GM18909 (cell line): ENCODE measurements around the gene KCNC1.

ENCODE experiments used
- ATAC-seq: cut with Tn5 transposase; IDR thresholded peaks from one replicate; pipeline ENCODE4 v1.9.1; 2021; ENCODE audit warnings: mild to moderate bottlenecking; ENCODE audit not compliant: unreplicated experiment, poor library complexity

KCNC1 gene

DNA sequence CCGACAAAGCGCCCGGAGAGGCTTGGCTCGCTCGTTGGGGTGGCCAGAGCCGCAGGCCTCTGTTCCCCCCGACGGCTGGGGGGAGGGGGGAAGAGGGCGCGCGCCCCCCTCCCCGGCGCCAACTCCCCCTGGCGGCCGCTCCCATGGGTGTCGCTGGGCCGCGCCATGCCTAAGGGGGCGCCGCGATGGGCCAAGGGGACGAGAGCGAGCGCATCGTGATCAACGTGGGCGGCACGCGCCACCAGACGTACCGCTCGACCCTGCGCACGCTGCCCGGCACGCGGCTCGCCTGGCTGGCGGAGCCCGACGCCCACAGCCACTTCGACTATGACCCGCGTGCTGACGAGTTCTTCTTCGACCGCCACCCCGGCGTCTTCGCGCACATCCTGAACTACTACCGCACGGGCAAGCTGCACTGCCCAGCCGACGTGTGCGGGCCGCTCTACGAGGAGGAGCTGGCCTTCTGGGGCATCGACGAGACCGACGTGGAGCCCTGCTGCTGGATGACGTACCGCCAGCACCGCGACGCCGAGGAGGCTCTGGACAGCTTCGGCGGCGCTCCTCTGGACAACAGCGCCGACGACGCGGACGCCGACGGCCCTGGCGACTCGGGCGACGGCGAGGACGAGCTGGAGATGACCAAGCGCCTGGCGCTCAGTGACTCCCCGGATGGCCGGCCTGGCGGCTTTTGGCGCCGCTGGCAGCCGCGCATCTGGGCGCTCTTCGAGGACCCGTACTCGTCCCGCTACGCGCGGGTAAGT lies 1.4 kb downstream of the KCNC1 start:
- no peak for ATAC-seq

DNA sequence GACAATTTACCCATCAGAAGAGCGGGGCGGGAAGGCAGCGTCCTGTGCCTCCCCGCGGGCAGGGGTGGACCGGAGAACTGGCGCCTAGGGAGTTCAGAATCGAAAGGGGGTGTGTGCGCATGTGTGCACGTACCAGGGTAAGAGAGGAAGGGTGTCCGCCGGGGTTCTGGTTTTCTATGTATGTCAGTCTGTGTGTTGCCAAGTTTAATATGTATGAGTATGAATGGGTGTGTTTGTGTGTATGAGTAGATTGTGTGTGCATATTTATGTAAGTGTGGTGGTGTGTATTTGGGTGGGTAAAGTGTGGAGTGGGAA lies 2.0 kb downstream of the KCNC1 start:
- ATAC-seq, result no peak

- no peak for ATAC-seq
These were observed 2.6 kb downstream of the KCNC1 start for GRCh38 chr11:17736930-17737817.

DNA sequence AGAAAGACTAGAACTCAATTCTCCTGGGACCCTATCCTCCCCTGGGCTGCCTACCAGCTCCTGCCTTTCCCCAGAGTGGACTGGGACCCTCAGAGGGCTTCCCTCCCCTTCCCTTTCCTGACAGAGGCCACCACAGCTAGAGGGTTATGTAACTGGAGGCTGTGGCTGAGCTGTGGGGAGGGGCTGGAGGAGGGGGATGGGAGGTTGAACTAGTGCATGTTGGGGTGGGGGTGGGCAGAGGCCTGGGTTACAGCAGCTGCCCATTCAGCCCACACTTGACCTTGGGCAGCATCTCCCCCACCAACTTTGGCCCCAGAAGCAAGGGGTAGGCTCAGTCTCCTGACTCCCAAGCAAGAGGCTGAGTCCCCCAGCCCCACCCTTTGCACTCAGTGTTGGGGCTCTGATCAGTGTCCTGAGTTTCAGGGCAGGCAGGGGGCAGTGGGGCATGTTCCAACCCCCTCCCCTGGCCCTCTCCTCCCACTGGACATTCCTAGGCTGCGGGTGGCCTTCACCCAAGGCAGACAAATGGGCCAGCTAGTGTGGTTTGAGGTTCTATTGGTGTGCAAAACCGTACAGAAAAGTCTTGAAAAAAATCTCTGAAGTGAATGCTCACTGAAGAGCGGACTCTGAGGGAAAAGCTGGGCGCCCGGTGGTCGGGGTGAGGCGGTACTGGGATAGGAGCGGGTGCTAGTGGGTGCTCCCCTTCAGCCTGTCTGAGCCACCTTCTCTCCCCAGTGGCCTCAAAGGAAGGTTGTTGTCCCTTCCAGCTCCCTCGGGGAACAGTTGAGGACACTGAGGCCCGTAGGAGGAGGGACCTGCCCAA lies 3.8 kb downstream of the KCNC1 start:
- ATAC-seq, result no peak

- no peak for ATAC-seq
These were observed 5.4 kb downstream of the KCNC1 start for GRCh38 chr11:17739945-17740338.

GRCh38 chr11:17740649-17741235 lies 6.2 kb downstream of the KCNC1 start:
- ATAC-seq, result no peak

- ATAC-seq, result no peak
These were observed 6.9 kb downstream of the KCNC1 start for GRCh38 chr11:17741487-17741886.

- ATAC-seq, result no peak
These were observed 7.4 kb downstream of the KCNC1 start for GRCh38 chr11:17742019-17742418.

- no peak for ATAC-seq
These were observed 8.6 kb downstream of the KCNC1 start for GRCh38 chr11:17743026-17743807.

DNA sequence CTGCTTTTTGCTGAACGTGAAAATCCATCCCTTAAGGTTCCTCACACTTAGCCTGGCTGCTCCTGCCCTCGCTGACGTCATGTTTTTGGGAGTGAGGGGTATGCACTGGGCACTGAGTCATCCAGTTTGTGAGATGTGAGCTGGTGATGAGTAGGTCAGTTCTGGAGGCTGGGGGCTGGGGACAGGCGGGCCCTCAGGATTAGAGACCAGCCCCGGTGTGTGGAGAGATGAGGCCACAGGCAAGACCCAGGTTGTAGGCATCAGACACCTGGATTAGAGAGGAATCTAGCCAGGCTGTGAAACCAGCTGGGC lies 9.2 kb downstream of the KCNC1 start:
- no peak for ATAC-seq

- no peak for ATAC-seq
These were observed 9.8 kb downstream of the KCNC1 start for GRCh38 chr11:17744151-17744940.

GRCh38 chr11:17745023-17745772 lies 10.6 kb downstream of the KCNC1 start:
- ATAC-seq, result no peak

DNA sequence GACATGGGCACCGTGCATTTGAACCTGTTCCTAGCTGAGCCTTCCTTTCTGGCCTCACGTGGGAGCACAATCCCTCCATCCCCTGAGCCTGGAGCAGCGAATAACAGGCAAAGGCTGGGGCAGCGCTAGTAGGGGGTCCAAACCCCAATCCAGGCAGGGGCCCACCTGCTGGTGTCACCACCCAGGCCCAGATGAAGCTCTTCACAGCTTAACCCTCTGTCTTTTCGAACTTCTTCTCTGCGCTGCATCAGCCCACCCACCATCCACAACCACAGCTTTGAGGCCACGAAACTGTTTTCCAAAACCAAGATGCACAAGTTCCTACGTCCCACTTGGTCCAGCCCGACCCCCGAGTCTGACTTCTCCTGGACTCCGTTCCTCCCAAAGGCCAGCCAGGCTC lies 11.5 kb downstream of the KCNC1 start:
- ATAC-seq, result no peak

DNA sequence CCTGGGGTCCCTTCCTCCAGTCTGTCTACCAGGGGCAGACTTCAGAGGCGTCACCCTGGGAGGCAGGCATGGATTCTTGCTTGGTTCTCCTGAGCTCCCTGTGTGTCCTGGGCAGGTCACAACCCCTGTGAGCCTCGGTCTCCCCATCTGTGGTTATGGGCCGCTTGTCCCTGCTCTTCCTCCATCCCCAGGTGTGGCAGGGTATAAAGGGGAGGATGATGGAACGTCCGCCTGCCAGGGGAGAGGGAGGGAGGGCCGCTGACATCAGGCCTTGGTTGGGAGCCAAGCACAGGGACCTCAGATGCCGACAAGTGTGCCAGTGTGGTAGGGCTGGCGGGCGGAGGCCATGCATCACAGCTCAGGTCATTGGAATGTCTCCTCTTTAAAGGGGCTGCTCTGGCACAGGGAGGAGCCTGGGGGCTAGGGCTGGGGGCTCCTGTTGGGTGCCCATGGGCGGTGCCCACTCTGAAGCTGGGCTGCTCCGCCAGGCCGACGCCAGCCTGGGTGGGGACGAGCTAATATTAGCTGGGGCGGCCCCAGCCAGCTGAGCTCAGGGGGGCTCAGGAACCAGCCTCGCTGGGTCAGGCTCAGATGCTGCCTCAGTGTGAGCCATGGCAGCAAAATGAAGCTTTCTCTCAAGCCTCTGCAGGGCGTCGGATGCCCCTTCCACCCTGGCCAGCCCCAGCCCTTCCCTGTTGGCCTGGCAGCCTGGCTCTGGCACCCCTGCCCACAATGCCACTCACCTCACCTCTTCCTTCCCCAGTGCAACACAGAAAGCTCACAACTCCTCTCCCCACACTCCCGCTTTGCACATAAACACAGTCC lies 12.8 kb downstream of the KCNC1 start:
- ATAC-seq, result no peak

GRCh38 chr11:17748044-17748443 lies 13.5 kb downstream of the KCNC1 start:
- no peak for ATAC-seq

DNA sequence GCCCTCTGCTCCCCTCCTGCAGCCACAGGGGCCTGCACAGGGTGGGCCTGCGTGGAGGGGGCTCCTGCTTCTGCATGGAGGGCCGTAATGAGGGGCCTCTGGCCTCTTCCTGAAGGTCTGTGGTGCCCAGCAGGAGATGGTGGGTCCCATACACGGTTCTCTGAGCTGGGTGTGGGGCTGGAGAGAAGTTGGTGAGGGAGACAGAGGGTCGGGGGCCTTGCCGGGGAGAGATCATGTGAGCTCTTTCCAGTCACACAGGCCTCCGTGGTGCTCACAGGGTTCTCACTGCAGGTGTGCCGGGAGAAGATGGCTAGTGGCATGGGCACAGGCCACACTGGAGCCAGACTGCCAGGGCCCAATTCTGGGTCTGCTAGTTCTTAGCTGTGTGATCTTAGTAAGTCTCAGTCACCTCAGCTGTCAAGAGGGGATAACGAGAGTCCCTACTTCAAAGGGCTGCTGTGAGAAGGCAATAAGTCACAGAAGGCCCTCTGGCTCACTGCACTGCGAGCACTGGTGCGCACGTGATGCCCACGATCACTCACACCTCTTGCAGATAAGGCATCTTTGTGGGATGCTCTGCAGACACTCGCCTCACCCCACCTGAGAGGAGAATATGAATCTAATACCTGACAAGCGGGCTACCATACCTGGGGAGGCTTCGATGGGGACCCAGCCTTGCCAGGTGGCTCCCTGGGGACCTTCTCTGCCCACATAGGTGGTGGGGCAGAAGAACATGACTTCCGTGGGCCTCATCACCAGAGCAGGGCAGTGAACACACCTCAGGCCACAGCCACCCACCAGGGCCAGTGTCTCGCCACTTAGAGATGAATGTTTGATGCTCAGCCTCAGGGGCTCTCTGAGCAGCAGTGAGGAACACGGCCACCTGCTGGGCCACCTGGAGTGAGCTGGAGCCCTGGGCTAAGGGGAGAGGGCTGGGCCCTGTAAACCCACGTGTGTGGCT lies 14.5 kb downstream of the KCNC1 start:
- no peak for ATAC-seq
